Astrocyte of the spinal cord (primary cell): ENCODE results near the gene NANS.

Experiments
- DNase-seq: peaks from one replicate; pipeline ENCODE4 v3.0.0; 2011; ENCODE audit warnings: low read depth, low spot score
- H3K4me3 ChIP-seq: 2 replicates; pipeline ENCODE4 v1.5.1; 2011; ENCODE audit warnings: low read depth, mild to moderate bottlenecking, low read length, moderate library complexity
- in situ Hi-C: cut with HindIII; loops from 2 replicates; pipeline ENCODE4 v1.10.0; 2017; ENCODE audit warnings: low sequenced_read_pairs
- TF ChIP-seq, protein P1 (sequence below): IDR thresholded peaks from 2 replicates; pipeline ENCODE4 v1.5.1; 2012; ENCODE audit warnings: low read depth, mild to moderate bottlenecking, low read length, inconsistent platforms

Gene NANS

DNA sequence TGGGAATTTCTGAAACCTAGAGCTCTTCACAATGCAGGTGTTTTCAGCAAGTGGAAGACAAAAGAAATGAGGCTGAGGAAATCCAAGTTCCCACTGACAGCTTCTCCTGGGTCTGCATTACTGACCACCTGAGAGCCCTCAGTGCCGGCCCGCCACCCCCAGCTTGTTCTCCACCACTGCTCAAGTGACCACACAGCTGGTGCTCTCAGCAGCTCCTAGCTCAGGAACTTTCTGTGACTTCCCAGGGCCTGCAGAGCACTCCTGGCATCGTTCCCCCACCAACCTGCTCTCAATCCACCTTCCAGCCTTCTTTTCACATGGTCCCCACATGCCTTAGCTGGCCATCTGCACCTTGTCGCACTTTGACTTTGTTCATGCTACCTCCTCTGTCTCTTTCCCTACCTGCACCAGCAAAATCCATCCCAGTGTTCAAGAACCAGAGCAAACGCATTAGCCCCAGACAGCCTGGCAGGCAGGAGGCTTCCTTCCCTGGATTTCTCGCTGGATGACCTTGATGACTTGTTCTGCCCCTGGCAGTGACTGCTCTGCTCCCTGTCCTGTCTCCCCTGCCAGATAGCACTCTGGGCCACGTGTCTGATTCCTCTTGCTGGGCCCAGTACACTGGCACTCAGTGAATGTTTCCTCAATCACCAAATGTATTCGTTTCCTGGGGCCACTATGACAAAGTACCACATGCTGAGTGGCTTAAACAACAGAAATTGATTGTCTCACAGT is 35.1 kb upstream of the NANS start:
- DNase-seq: no peak
- TF ChIP-seq, protein P1, sequence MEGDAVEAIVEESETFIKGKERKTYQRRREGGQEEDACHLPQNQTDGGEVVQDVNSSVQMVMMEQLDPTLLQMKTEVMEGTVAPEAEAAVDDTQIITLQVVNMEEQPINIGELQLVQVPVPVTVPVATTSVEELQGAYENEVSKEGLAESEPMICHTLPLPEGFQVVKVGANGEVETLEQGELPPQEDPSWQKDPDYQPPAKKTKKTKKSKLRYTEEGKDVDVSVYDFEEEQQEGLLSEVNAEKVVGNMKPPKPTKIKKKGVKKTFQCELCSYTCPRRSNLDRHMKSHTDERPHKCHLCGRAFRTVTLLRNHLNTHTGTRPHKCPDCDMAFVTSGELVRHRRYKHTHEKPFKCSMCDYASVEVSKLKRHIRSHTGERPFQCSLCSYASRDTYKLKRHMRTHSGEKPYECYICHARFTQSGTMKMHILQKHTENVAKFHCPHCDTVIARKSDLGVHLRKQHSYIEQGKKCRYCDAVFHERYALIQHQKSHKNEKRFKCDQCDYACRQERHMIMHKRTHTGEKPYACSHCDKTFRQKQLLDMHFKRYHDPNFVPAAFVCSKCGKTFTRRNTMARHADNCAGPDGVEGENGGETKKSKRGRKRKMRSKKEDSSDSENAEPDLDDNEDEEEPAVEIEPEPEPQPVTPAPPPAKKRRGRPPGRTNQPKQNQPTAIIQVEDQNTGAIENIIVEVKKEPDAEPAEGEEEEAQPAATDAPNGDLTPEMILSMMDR: no peak
- in situ Hi-C loops: no loop called here
- no peak overlapping the region for H3K4me3 ChIP-seq

DNA sequence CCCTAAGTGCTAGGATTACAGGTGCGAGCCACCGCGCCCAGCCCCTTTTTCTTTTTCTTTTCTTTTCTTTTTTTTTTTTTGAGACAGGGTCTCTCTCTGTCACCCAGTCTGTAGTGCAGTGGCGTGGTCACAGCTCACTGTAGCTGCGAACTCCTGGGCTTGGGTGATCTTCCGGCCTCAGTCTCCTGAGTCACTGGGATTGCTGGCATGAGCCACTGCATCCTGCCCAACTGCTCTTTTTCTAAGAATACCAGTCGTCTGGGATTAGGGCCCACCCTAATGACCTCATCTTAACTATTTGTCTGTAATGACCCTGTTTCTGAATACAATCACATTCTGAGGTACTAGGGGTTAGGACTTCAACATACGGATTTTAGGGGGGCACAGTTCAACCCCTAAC is 34.1 kb upstream of the NANS start:
- TF ChIP-seq, protein P1: no peak
- no peak overlapping the region for H3K4me3 ChIP-seq
- peak; percentile 46 for DNase-seq
- in situ Hi-C loops: no loop called here

DNA sequence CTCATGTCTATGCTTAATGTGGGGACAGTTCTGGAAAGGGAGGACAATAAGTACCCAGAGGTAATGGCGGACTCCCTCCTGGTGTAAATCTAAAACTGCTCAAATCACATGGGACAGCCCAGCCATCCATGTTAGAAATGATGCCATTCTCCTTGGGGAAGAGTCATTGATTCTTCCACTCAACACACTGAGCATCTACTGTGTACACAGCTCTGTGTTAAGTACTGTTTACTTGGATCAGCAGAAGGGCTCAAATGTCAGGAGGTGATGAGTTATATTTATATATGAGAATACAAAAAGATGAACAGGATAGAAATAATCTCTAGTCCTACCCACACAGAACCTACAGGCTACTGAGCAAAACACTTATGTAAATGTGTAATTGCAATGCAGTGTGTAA is 31.8 kb upstream of the NANS start:
- no peak overlapping the region for H3K4me3 ChIP-seq
- TF ChIP-seq, protein P1: no peak
- DNase-seq: no peak
- in situ Hi-C loops: no loop called here

DNA sequence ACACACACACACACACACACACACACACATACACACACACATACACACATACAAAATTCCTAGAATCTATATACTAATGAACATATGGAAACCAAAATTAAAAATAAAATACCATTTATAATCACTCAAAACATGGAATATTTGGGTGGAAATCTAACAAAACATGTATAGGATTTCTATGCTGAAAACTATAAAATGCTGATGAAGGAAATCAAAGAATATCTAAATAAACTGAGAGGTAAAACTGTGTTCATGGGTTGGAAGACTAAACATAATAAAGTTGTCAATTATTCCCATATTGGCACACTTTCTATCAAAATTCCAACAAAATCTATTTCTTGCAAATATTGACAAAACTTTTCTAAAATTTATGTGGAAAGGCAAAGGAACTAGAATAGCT is 25.4 kb upstream of the NANS start:
- TF ChIP-seq, protein P1: no peak
- DNase-seq: no peak
- no peak overlapping the region for H3K4me3 ChIP-seq
- in situ Hi-C loops: no loop called here

DNA sequence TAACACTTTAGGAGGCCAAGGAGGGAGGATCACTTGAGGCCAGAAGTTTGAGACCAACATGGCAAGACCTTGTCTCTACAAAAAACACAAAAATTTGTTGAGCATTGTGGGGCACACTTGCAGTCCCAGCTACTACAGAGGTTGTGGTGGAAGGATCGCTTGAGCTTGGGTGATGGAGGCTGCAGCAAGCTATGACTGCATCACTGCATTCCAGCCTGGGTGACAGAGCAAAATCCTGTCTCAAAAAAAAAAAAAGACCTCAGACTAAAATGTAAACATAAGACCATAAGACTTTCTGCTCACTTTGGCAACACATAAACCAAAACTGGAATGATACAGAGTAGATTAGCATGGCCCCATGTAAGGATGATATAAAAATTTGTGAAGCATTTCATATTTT is 24.6 kb upstream of the NANS start:
- no peak overlapping the region for H3K4me3 ChIP-seq
- in situ Hi-C loops: no loop called here
- DNase-seq: peak; percentile 53
- TF ChIP-seq, protein P1: no peak

DNA sequence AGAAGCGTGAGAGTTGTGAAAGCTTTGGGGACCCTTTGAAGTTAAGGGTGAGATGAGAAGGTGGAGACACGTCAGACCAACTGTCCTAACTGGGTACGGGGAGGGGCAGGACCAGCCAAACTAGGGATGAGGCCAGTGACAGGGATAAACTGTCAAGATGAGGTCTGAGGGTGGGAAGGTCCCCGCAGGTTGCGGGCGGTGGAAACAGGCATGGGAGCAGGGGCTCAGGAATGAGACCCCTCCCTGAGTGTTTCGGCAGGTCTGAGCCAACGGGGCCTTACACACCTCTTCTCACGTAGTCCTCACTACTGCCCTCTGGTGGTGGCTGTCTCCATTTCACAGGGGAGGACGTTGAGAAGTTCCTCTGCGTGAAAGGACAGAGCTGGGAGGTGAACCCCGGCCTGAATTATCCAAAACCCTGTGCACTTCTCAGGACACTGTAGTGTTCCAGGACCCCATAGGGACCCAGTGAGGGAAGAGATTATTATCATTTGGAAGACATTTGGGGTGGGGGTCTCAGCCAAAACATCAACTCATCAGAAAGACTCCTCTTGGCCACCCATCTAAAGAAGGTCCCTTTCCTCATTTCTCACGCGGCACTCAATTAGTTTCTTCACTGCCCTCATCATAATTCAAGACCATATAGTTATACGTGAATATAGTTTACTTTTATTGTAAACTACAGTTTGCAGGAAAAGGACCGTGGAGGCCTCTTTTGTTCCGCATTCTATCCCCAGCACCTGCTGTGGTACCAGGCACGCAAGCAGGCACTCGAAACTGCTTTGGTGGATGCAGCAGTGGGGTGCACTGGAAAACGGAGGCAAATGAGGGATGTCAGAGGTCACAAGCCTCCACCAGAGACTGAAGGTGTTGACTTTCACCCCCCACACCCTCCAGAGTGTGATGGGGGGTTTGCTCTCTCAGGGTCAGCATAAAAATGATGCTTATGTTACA is 21.7 kb upstream of the NANS start:
- H3K4me3 ChIP-seq: no peak overlapping the region
- DNase-seq: peak; percentile 67
- TF ChIP-seq, protein P1: peak; percentile 75
- in situ Hi-C loops: no loop called here
